ENCODE data around the gene RUNX2. TPM values are rescaled to one million over a fixed set of nuclear protein-coding genes. Genes with fewer than 3 reads are reported as not detected.

RUNX2 gene
- total and polyA plus RNA-seq, 2 of the 8 experiments (the other 6 are each of a cell fraction or from before 2014, with no cell fraction given), result 0.26 to 1.2 TPM

DNA sequence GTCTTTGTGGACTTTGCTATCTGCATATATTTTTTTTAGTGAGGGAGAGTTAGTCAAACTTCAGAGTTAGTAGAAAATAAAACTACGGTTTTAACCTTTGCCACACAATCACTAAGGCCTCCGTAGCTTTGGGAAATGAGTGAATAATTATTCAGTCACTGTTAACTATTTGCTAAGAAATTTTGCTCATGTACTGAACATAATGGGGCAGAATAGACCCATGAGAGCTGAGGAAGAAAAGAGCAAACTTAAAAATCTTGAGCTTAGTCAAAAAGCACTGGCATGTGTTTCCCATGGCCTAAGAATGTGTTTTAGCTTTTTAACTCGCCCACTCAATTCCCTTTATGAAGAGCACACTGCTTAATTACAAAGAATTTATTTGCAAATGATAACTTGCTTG is 110.0 kb downstream of the RUNX2 start:
- no peak for FAIRE-seq
- H3K4me2 ChIP-seq (ENCODE audit: insufficient read depth in 1 of 2, low read depth in 2 of 2, low read length in 2 of 2), result no peak overlapping the region
- no peak overlapping the region for H3K4ac ChIP-seq (replicated peaks; ENCODE audit: insufficient read length, low read depth, low read length)
- H3K9ac ChIP-seq (replicated peaks in 1 of 4; ENCODE audit: extremely low read depth in 1 of 4, low read depth in 3 of 4, low read length in 3 of 4), result no peak overlapping the region
- TF ChIP-seq TEAD4 (IDR thresholded peaks at IDR 0.05; ENCODE audit: low read depth, low read length), result no peak
- TF ChIP-seq, protein P1, sequence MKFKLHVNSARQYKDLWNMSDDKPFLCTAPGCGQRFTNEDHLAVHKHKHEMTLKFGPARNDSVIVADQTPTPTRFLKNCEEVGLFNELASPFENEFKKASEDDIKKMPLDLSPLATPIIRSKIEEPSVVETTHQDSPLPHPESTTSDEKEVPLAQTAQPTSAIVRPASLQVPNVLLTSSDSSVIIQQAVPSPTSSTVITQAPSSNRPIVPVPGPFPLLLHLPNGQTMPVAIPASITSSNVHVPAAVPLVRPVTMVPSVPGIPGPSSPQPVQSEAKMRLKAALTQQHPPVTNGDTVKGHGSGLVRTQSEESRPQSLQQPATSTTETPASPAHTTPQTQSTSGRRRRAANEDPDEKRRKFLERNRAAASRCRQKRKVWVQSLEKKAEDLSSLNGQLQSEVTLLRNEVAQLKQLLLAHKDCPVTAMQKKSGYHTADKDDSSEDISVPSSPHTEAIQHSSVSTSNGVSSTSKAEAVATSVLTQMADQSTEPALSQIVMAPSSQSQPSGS (IDR thresholded peaks at IDR 0.05; ENCODE audit: low read length), result no peak
- TF ChIP-seq POU5F1 (IDR thresholded peaks at IDR 0.05; ENCODE audit: low read depth, low read length), result no peak
- TF ChIP-seq PHF8 (conservative IDR thresholded peaks at IDR 0.05; ENCODE audit: low read depth, low read length), result no peak
- no peak for TF ChIP-seq JUN (IDR thresholded peaks at IDR 0.05; ENCODE audit: low read depth, low read length)
- no peak for TF ChIP-seq HDAC6 (IDR thresholded peaks at IDR 0.05; ENCODE audit: low read depth, low read length)
- TF ChIP-seq, protein P2, sequence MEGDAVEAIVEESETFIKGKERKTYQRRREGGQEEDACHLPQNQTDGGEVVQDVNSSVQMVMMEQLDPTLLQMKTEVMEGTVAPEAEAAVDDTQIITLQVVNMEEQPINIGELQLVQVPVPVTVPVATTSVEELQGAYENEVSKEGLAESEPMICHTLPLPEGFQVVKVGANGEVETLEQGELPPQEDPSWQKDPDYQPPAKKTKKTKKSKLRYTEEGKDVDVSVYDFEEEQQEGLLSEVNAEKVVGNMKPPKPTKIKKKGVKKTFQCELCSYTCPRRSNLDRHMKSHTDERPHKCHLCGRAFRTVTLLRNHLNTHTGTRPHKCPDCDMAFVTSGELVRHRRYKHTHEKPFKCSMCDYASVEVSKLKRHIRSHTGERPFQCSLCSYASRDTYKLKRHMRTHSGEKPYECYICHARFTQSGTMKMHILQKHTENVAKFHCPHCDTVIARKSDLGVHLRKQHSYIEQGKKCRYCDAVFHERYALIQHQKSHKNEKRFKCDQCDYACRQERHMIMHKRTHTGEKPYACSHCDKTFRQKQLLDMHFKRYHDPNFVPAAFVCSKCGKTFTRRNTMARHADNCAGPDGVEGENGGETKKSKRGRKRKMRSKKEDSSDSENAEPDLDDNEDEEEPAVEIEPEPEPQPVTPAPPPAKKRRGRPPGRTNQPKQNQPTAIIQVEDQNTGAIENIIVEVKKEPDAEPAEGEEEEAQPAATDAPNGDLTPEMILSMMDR (IDR thresholded peaks at IDR 0.05; ENCODE audit: control extremely low read depth in 1 of 3, insufficient read depth in 1 of 3, low read depth in 1 of 3, low read length in 3 of 3), result no peak
- no peak for TF ChIP-seq KDM1A (IDR thresholded peaks at IDR 0.05; ENCODE audit: borderline replicate concordance, low read length)
- H3K36me3 ChIP-seq (ENCODE audit: control insufficient read depth in 2 of 4, insufficient read depth in 4 of 4, low read length in 3 of 4), result no peaks in the 10 kb centered on the region
- no peak overlapping the region for H2BK12ac ChIP-seq (ENCODE audit: low read depth, low read length)
- ChIA-PET CTCF (ENCODE audit: partially characterized antibody) (interaction anchor here (1.1 kb wide), 2 partner anchors 13 to 44 kb away, joined by 3 read pairs; no protein-coding TSS in a partner anchor), POLR2A (ENCODE audit: partially characterized antibody) (no interaction called here)
- no peak overlapping the region for H2BK15ac ChIP-seq (ENCODE audit: low read length)
- no peak overlapping the region for H4K5ac ChIP-seq (ENCODE audit: insufficient read length, low read depth, low read length)
- no peak overlapping the region for H2BK5ac ChIP-seq (ENCODE audit: low read depth, low read length)
- H3K23ac ChIP-seq (ENCODE audit: insufficient read length), result no peak overlapping the region
- H2BK120ac ChIP-seq (replicated peaks; ENCODE audit: low read depth, low read length), result no peak overlapping the region
- no peak overlapping the region for H3K18ac ChIP-seq (ENCODE audit: extremely low read depth, low read length)
- H3K4me3 ChIP-seq (ENCODE audit: extremely low read depth in 1 of 4, insufficient read depth in 2 of 4, low read depth in 3 of 4, low read length in 4 of 4), result no peak overlapping the region
- no peaks in the 10 kb centered on the region for H3K79me1 ChIP-seq (ENCODE audit: low read depth, low read length)
- no peak overlapping the region for H2AFZ ChIP-seq (ENCODE audit: low read length)
- no peaks in the 10 kb centered on the region for H3K23me2 ChIP-seq (ENCODE audit: low read depth, low read length)
- no peak overlapping the region for H3K14ac ChIP-seq (ENCODE audit: insufficient read length)
- no peak overlapping the region for H2BK20ac ChIP-seq (ENCODE audit: low read length)
- H4K8ac ChIP-seq (ENCODE audit: extremely low read depth, insufficient read depth, low read length), result no peak overlapping the region
- 88% methylated on average over 3 of the region's 3 CpGs; no CpG with 5 or more reads in 1 of the 2 experiments for WGBS, 2 experiments (ENCODE audit: extremely low coverage in 1 of 2, insufficient coverage in 1 of 2, insufficient read length in 1 of 2, insufficient replicate concordance in 2 of 2, low coverage in 1 of 2, low lambda C conversion rate in 2 of 2, missing lambda C conversion rate in 1 of 2)
- H3K27ac ChIP-seq (ENCODE audit: low read depth, low read length), result no peak overlapping the region
- no peak overlapping the region for H3K56ac ChIP-seq (replicated peaks; ENCODE audit: insufficient read length, low read depth, low read length)
- no peaks in the 10 kb centered on the region for H3K27me3 ChIP-seq (replicated peaks in 1 of 4; ENCODE audit: control insufficient read depth in 3 of 4, extremely low read depth in 1 of 4, insufficient read depth in 3 of 4, low read length in 3 of 4)
- no peaks in the 10 kb centered on the region for H3K4me1 ChIP-seq (replicated peaks in 1 of 4; ENCODE audit: control insufficient read depth in 3 of 4, insufficient read depth in 4 of 4, low read length in 3 of 4)
- no peaks in the 10 kb centered on the region for H3K79me2 ChIP-seq (ENCODE audit: control insufficient read depth in 1 of 2, insufficient read depth in 2 of 2, low read length in 2 of 2)
- H2AK5ac ChIP-seq (ENCODE audit: low read depth, low read length), result no peak overlapping the region
- H4K20me1 ChIP-seq (replicated peaks in 1 of 2; ENCODE audit: control insufficient read depth in 1 of 2, insufficient read depth in 2 of 2, low read length in 2 of 2), result no peaks in the 10 kb centered on the region
- H4K91ac ChIP-seq (replicated peaks; ENCODE audit: insufficient read length, low read length), result no peak overlapping the region
- no peak for DNase-seq (ENCODE audit: low read depth in 1 of 2, low spot score in 2 of 2)
- no peaks in the 10 kb centered on the region for H3K9me3 ChIP-seq (ENCODE audit: insufficient read depth in 2 of 2, low read depth in 1 of 2, low read length in 1 of 2)

Data from H1 (cell line).